OCI-M1 (cell line): Measurements from ENCODE around the gene ZBTB7A.

Experiments used
- DNase-seq: peaks from one replicate; lab custom pipeline; 2025; lab: John Stamatoyannopoulos, UW

The ZBTB7A gene

GRCh38 chr19:4036576-4037300, 30.0 kb downstream of the ZBTB7A start:
- no peak for DNase-seq

GRCh38 chr19:4035582-4035981, 31.1 kb downstream of the ZBTB7A start:
- DNase-seq, result no peak

- DNase-seq, result no peak
These were observed 31.6 kb downstream of the ZBTB7A start for GRCh38 chr19:4035018-4035566.

- DNase-seq, result no peak
These were observed 32.4 kb downstream of the ZBTB7A start for GRCh38 chr19:4034048-4035017.

GRCh38 chr19:4033028-4033956, 33.4 kb downstream of the ZBTB7A start:
- no peak for DNase-seq

- DNase-seq, result no peak
These were observed 34.3 kb downstream of the ZBTB7A start for GRCh38 chr19:4032436-4032835.

- DNase-seq, result no peak
These were observed 35.3 kb downstream of the ZBTB7A start for GRCh38 chr19:4031420-4031819.

GRCh38 chr19:4030981-4031380, 35.7 kb downstream of the ZBTB7A start:
- no peak for DNase-seq

GRCh38 chr19:4030552-4030951, 36.1 kb downstream of the ZBTB7A start:
- DNase-seq, result no peak

- no peak for DNase-seq
These were observed 37.5 kb downstream of the ZBTB7A start for GRCh38 chr19:4029247-4029614.

GRCh38 chr19:4028334-4029246, 38.1 kb downstream of the ZBTB7A start:
- DNase-seq, result no peak

- DNase-seq, result no peak
These were observed 39.6 kb downstream of the ZBTB7A start for GRCh38 chr19:4027146-4027545.

GRCh38 chr19:4025317-4025716, 41.4 kb downstream of the ZBTB7A start:
- DNase-seq, result no peak

GRCh38 chr19:4023600-4024398, 42.9 kb downstream of the ZBTB7A start:
- DNase-seq, result no peak

GRCh38 chr19:4019578-4019977, 47.1 kb downstream of the ZBTB7A start:
- DNase-seq, result no peak

- no peak for DNase-seq
These were observed 47.8 kb downstream of the ZBTB7A start for GRCh38 chr19:4018775-4019504.

GRCh38 chr19:4018140-4018613, 48.5 kb downstream of the ZBTB7A start:
- no peak for DNase-seq

GRCh38 chr19:4016903-4017638, 49.6 kb downstream of the ZBTB7A start:
- DNase-seq, result no peak
